HL-60 (cell line): ENCODE results near the gene DNAJC6.

Experiments used
- DNase-seq, 2 experiments: peaks; one replicate each; pipeline ENCODE4 v3.0.0-alpha.2; 2010 to 2020; ENCODE audit warnings: low read depth in 1 of 2, low spot score in 1 of 2
- H3K27ac ChIP-seq: fragments of 250-450 bp; sonication (Bioruptor Pico); replicated peaks from 2 replicates; pipeline ENCODE4 v1.5.1; 2020; ENCODE audit warnings: mild to moderate bottlenecking, moderate library complexity
- H3K27me3 ChIP-seq: fragments of 250-450 bp; sonication (Bioruptor Pico); 2 replicates; pipeline ENCODE4 v1.5.1; 2021; ENCODE audit warnings: mild to moderate bottlenecking, moderate library complexity; ENCODE audit not compliant: insufficient read depth, poor library complexity, severe bottlenecking
- H3K4me3 ChIP-seq: replicated peaks from 2 replicates; pipeline ENCODE4 v1.5.1; 2011; ENCODE audit warnings: mild to moderate bottlenecking, control low read depth, low read length; ENCODE audit not compliant: insufficient read depth
- GABPA ChIP-seq: IDR thresholded peaks from 2 replicates; pipeline ENCODE4 v1.6.1; 2012; ENCODE audit warnings: low read depth
- POLR2AphosphoS5 ChIP-seq: IDR thresholded peaks from 2 replicates; pipeline ENCODE4 v1.6.1; 2012; ENCODE audit warnings: low read depth
- SPI1 ChIP-seq: IDR thresholded peaks from 2 replicates; pipeline ENCODE4 v1.6.1; 2012; ENCODE audit warnings: low read depth, mild to moderate bottlenecking, borderline replicate concordance
- TF ChIP-seq, protein P1 (sequence below): IDR thresholded peaks from 2 replicates; pipeline ENCODE4 v1.6.1; 2012; ENCODE audit warnings: low read depth; ENCODE audit not compliant: insufficient replicate concordance
- TF ChIP-seq, protein P2 (sequence below): IDR thresholded peaks from one replicate; pipeline ENCODE4 v1.5.1; 2011; ENCODE audit warnings: low read length, control low read depth, inconsistent platforms; ENCODE audit not compliant: insufficient read depth

DNAJC6 gene

DNA sequence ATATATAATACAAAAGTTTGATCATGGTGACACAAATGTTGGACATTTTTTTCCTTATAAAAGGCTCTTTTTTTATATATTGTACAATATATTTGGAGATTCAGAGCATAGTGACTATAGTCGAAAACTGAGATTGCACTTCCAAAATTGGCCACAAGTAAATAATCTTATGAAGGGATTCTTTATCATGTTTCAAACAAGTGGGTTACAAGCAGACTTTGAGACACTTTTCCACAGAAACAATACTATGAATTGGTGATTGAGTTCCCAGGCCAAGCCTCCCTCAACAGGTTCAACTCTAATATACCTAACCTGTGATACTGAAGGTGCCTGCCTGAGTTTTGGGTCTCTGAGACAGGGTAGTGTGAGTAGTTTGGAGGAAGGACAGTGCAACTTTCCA, 124.9 kb downstream of the DNAJC6 start:
- Histone ChIP-seq H3K27ac (no peak overlapping the region), H3K4me3 (no peak overlapping the region), H3K27me3 (no peaks in the 10 kb centered on the region)
- no peak for DNase-seq
- no peak for TF ChIP-seq SPI1
- TF ChIP-seq, protein P1, sequence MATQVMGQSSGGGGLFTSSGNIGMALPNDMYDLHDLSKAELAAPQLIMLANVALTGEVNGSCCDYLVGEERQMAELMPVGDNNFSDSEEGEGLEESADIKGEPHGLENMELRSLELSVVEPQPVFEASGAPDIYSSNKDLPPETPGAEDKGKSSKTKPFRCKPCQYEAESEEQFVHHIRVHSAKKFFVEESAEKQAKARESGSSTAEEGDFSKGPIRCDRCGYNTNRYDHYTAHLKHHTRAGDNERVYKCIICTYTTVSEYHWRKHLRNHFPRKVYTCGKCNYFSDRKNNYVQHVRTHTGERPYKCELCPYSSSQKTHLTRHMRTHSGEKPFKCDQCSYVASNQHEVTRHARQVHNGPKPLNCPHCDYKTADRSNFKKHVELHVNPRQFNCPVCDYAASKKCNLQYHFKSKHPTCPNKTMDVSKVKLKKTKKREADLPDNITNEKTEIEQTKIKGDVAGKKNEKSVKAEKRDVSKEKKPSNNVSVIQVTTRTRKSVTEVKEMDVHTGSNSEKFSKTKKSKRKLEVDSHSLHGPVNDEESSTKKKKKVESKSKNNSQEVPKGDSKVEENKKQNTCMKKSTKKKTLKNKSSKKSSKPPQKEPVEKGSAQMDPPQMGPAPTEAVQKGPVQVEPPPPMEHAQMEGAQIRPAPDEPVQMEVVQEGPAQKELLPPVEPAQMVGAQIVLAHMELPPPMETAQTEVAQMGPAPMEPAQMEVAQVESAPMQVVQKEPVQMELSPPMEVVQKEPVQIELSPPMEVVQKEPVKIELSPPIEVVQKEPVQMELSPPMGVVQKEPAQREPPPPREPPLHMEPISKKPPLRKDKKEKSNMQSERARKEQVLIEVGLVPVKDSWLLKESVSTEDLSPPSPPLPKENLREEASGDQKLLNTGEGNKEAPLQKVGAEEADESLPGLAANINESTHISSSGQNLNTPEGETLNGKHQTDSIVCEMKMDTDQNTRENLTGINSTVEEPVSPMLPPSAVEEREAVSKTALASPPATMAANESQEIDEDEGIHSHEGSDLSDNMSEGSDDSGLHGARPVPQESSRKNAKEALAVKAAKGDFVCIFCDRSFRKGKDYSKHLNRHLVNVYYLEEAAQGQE, result no peak
- no peak for TF ChIP-seq GABPA
- no peak for TF ChIP-seq POLR2AphosphoS5
- TF ChIP-seq, protein P2, sequence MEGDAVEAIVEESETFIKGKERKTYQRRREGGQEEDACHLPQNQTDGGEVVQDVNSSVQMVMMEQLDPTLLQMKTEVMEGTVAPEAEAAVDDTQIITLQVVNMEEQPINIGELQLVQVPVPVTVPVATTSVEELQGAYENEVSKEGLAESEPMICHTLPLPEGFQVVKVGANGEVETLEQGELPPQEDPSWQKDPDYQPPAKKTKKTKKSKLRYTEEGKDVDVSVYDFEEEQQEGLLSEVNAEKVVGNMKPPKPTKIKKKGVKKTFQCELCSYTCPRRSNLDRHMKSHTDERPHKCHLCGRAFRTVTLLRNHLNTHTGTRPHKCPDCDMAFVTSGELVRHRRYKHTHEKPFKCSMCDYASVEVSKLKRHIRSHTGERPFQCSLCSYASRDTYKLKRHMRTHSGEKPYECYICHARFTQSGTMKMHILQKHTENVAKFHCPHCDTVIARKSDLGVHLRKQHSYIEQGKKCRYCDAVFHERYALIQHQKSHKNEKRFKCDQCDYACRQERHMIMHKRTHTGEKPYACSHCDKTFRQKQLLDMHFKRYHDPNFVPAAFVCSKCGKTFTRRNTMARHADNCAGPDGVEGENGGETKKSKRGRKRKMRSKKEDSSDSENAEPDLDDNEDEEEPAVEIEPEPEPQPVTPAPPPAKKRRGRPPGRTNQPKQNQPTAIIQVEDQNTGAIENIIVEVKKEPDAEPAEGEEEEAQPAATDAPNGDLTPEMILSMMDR, result no peak

DNA sequence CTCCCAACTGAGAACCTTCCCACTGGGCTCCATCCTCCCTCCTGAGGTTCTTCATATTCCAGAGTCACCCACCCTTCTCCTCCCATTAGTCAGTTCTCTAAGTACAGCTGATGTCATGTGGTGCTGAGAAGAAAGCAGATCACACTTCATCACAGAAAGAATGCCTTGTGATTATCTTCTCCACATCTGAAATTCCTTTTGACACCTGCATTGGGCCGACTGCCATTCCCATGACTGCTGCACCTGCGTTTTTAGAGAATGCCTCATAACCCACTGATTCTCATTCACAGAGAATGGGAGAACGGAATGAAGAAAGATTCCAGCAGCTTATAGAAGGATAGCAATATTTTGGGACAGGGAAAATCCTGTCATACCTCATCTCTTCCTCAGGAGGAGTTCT, 125.4 kb downstream of the DNAJC6 start:
- Histone ChIP-seq H3K4me3 (no peak overlapping the region), H3K27me3 (no peaks in the 10 kb centered on the region)
- no peak for TF ChIP-seq POLR2AphosphoS5
- TF ChIP-seq GABPA, result no peak
- TF ChIP-seq, protein P2, result no peak
- TF ChIP-seq, protein P1, result no peak
- TF ChIP-seq SPI1, result no peak

DNA sequence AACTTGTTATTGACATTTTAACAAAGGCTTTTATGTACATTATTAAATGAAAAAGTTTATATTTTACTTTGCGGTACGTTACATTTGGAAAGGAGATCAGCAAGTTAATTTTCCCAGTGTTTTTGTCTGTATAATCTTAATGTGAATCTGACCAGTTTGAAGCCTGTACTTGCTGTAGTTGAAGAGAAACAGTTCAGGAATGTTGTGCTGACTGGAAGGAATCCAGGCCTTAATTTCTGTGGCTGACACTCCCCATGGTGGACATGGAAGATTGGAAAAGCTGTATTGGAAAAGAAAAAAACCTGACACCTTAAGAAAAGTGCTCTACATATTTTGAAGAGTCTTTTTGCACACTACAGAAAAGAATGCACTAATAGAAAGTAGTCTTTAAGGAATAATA, 126.6 kb downstream of the DNAJC6 start:
- no peak for DNase-seq
- Histone ChIP-seq H3K4me3 (no peak overlapping the region), H3K27me3 (no peaks in the 10 kb centered on the region), H3K27ac (no peak overlapping the region)
- TF ChIP-seq POLR2AphosphoS5 (no peak), SPI1 (no peak), GABPA (no peak)
- TF ChIP-seq, protein P1, result no peak
- TF ChIP-seq, protein P2, result no peak

More for the DNA sequence above, 125.4 kb downstream of the DNAJC6 start:
- H3K27ac ChIP-seq, result no peak overlapping the region
- DNase-seq, result no peak
